Eye (tissue), 1 donor: ENCODE data around the gene CACNG8.
A peak's percentile ranks its signal among the peaks of the same experiment; 100 is the strongest.
"Not testable (repeated sequence)": the region's sequence is repeated elsewhere in the genome, so short reads cannot be mapped to it uniquely, and the experiment has no call there.

Experiments
- DNase-seq: peaks from one replicate; pipeline ENCODE4 v3.0.0-alpha.2; 2015

CACNG8 gene

GRCh38 chr19:53994811-53995210 lies 32.1 kb downstream of the CACNG8 start:
- no peak for DNase-seq

- no peak for DNase-seq
Observed at GRCh38 chr19:53998223-53998622, 35.5 kb downstream of the CACNG8 start.

GRCh38 chr19:53999694-54000093 lies 37.0 kb downstream of the CACNG8 start:
- no peak for DNase-seq

GRCh38 chr19:54001496-54001895 lies 38.8 kb downstream of the CACNG8 start:
- DNase-seq, result no peak

- no peak for DNase-seq
Observed at GRCh38 chr19:54002495-54003315, 40.0 kb downstream of the CACNG8 start.

GRCh38 chr19:54009440-54009839 lies 46.7 kb downstream of the CACNG8 start:
- DNase-seq, result no peak

- no peak for DNase-seq
Observed at GRCh38 chr19:54010474-54010873, 47.7 kb downstream of the CACNG8 start.

GRCh38 chr19:54011507-54012211 lies 48.9 kb downstream of the CACNG8 start:
- DNase-seq, result no peak

GRCh38 chr19:54013866-54014265 lies 51.1 kb downstream of the CACNG8 start:
- DNase-seq, result no peak

GRCh38 chr19:54014920-54015560 lies 52.3 kb downstream of the CACNG8 start:
- peak; percentile 16 for DNase-seq

- no peak for DNase-seq
Observed at GRCh38 chr19:54017261-54017660, 54.5 kb downstream of the CACNG8 start.

- DNase-seq, result no peak
Observed at GRCh38 chr19:54021363-54021762, 58.6 kb downstream of the CACNG8 start.

- no peak for DNase-seq
Observed at GRCh38 chr19:54021932-54022331, 59.2 kb downstream of the CACNG8 start.

- DNase-seq, result no peak
Observed at GRCh38 chr19:54023191-54023590, 60.5 kb downstream of the CACNG8 start.

- DNase-seq, result no peak
Observed at GRCh38 chr19:54024660-54025059, 61.9 kb downstream of the CACNG8 start.

GRCh38 chr19:54026656-54027055 lies 63.9 kb downstream of the CACNG8 start:
- DNase-seq, result no peak

- no peak for DNase-seq
Observed at GRCh38 chr19:54029301-54029700, 66.6 kb downstream of the CACNG8 start.

GRCh38 chr19:54029930-54030490 lies 67.3 kb downstream of the CACNG8 start:
- peak; percentile 81 for DNase-seq

GRCh38 chr19:54030895-54031586 lies 68.3 kb downstream of the CACNG8 start:
- DNase-seq, result no peak

GRCh38 chr19:54035215-54036178 lies 72.8 kb downstream of the CACNG8 start:
- DNase-seq, result peak; percentile 19

GRCh38 chr19:54036542-54036941 lies 73.8 kb downstream of the CACNG8 start:
- DNase-seq, result not testable (repeated sequence)
